ENCODE results near the gene TCERG1L. TPM values are rescaled to one million over a fixed set of nuclear protein-coding genes. Genes with fewer than 3 reads are reported as not detected.

The TCERG1L gene
- total RNA-seq, 2 donors from 2014 or later, result not detected

DNA sequence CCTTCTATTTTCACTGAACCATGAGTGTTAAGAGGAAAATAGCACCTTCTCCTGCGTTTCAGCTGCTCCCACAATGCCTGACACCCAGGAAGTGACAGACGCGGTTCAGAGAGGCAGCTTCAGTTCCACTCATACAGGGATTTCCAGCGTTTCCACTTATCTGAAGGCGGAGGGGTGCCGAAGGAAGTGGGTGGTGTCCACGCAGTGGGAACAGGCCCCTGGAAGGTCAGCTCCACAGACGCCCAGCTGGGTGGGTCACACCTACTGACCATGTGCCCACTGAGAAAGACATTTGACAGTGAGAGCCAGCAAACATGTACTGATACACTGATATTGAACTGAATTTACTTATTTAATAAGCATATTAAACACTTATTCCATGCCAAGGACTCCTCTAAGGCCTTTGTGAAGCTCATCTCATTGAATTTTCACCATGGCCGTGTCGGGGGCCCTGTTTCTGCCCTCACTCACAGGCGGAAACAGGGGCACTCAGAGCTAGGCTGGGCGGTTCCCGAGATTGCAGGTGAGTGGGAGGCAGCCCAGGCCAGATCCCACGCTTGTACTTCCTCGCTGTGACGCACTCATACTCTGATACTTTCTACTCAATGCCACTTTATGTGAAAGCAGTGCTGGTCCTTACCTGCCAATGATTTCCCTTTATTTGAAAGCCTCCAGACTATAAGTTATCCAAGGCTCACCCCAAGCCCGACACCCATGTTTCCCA lies 96.8 kb downstream of the TCERG1L start:
- TF ChIP-seq, protein P1, sequence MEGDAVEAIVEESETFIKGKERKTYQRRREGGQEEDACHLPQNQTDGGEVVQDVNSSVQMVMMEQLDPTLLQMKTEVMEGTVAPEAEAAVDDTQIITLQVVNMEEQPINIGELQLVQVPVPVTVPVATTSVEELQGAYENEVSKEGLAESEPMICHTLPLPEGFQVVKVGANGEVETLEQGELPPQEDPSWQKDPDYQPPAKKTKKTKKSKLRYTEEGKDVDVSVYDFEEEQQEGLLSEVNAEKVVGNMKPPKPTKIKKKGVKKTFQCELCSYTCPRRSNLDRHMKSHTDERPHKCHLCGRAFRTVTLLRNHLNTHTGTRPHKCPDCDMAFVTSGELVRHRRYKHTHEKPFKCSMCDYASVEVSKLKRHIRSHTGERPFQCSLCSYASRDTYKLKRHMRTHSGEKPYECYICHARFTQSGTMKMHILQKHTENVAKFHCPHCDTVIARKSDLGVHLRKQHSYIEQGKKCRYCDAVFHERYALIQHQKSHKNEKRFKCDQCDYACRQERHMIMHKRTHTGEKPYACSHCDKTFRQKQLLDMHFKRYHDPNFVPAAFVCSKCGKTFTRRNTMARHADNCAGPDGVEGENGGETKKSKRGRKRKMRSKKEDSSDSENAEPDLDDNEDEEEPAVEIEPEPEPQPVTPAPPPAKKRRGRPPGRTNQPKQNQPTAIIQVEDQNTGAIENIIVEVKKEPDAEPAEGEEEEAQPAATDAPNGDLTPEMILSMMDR (IDR thresholded peaks at IDR 0.05), result no peak
- Histone ChIP-seq H3K27me3 (replicated peaks; ENCODE audit: insufficient read depth) (no peaks in the 10 kb centered on the region), H3K4me1 (ENCODE audit: control insufficient read depth in 1 of 2, low read depth in 2 of 2) (no peaks in the 10 kb centered on the region), H3K27ac (no peak overlapping the region), H3K9me3 (no peaks in the 10 kb centered on the region), H3K4me3 (no peak overlapping the region), H3K36me3 (no peaks in the 10 kb centered on the region)
- ATAC-seq (ENCODE audit: insufficient number of reproducible peaks, low FRiP score, low read depth) (no peak), DNase-seq (ENCODE audit: low spot score) (no peak)

DNA sequence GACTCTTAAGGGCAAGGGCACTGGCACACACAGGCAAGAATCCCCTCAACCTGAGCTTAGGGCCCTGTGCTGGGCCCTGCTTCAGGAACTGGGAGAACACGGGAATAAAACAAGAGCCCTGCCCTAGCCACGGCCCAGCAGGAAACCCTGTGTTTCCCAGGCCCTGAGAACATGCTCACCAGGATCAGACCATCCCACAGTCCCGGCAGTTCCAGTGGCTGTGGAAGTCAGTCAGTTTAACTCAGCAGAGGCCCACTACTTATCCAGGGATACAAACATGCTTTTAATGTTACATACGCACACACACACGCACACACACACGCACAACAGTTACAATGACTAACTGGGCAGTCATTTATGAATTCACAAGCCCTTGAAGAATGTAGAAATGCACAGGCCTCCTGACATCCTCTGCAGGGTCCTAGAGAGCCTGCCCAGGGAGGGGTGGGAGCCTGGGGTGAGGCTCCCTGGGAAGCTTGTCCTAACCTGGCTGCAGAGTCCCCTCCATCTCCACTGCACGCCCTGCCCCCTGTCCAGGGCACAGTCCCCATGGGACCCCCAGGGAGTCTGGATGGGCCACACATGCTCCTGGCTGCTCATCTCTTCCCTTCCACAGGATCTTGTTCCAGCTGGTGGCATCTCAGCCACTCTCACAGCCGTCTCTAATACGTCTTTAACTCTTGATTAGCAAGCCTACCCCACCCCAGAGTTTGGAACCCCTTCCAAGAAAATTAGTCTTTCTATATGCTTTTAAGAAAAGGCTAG lies 97.6 kb downstream of the TCERG1L start:
- Histone ChIP-seq H3K4me1 (ENCODE audit: control insufficient read depth in 1 of 2, low read depth in 2 of 2) (no peaks in the 10 kb centered on the region), H3K4me3 (no peak overlapping the region), H3K36me3 (no peaks in the 10 kb centered on the region), H3K27ac (no peak overlapping the region), H3K27me3 (replicated peaks; ENCODE audit: insufficient read depth) (no peaks in the 10 kb centered on the region), H3K9me3 (no peaks in the 10 kb centered on the region)
- DNase-seq (ENCODE audit: low spot score) (no peak), ATAC-seq (ENCODE audit: insufficient number of reproducible peaks, low FRiP score, low read depth) (no peak)
- TF ChIP-seq, protein P1 (IDR thresholded peaks at IDR 0.05), result no peak

DNA sequence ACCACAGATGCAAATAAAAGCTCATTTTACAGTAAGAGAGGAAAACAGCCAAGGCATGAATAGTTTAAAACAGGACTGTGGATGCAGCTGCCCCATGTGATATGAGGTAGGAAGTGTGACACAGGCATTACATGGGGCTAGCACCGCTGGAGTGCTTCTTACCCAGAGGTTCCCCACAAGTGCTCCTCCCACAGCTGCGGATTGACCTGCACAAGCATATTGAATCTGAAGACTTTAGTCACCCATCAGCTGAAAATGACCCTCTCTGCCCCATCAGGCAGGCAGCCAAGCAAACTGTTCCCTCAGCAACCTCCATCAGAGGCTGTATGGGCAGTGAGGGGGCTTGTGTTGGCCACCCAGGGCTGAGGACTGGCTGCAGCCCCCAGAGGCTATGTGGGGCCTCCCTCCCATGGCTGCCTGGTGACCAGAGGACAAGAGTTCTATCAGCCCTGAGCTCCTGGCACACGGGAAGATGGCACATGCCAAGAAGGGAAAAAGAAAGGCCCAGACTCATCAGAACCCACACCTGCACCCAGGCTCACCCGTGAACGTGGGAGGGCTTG lies 98.7 kb downstream of the TCERG1L start:
- H3K36me3 ChIP-seq, result no peaks in the 10 kb centered on the region
- ATAC-seq (ENCODE audit: insufficient number of reproducible peaks, low FRiP score, low read depth) (no peak), DNase-seq (ENCODE audit: low spot score) (no peak)
- no peaks in the 10 kb centered on the region for H3K4me1 ChIP-seq (ENCODE audit: control insufficient read depth in 1 of 2, low read depth in 2 of 2)
- no peaks in the 10 kb centered on the region for H3K9me3 ChIP-seq
- no peak overlapping the region for H3K27ac ChIP-seq
- H3K27me3 ChIP-seq (replicated peaks; ENCODE audit: insufficient read depth), result no peaks in the 10 kb centered on the region
- H3K4me3 ChIP-seq, result no peak overlapping the region
- TF ChIP-seq, protein P1 (IDR thresholded peaks at IDR 0.05), result no peak

GRCh38 chr10:131211965-131212619 lies 99.4 kb downstream of the TCERG1L start:
- no peak for ATAC-seq (ENCODE audit: insufficient number of reproducible peaks, low FRiP score, low read depth)
- no peaks in the 10 kb centered on the region for H3K36me3 ChIP-seq
- DNase-seq (ENCODE audit: low spot score), result no peak
- no peaks in the 10 kb centered on the region for H3K4me1 ChIP-seq (ENCODE audit: control insufficient read depth in 1 of 2, low read depth in 2 of 2)
- TF ChIP-seq, protein P1 (IDR thresholded peaks at IDR 0.05), result no peak
- no peaks in the 10 kb centered on the region for H3K27me3 ChIP-seq (replicated peaks; ENCODE audit: insufficient read depth)
- H3K9me3 ChIP-seq, result no peaks in the 10 kb centered on the region
- H3K4me3 ChIP-seq, result no peak overlapping the region
- H3K27ac ChIP-seq, result no peak overlapping the region

DNA sequence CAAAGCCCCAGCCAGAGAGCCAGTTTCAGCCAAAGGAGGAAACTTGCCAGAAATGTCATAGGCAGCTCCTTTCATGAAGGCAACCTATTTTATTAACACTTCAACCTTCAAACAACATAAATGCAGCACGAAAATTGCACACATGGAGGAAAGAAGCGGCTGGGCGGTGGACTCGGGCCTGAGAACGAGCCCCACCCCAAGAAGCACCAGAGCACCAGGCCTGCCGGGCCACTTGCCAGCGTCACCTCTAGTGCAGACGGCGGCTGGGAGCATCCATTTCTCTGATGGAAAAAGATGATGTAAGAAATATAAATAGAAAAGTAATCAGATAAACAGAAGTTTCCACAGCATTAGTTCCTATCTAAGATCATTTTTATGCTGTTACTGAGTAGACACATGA lies 100.0 kb downstream of the TCERG1L start:
- Histone ChIP-seq H3K27me3 (replicated peaks; ENCODE audit: insufficient read depth) (no peaks in the 10 kb centered on the region), H3K27ac (no peak overlapping the region), H3K36me3 (no peaks in the 10 kb centered on the region), H3K4me1 (ENCODE audit: control insufficient read depth in 1 of 2, low read depth in 2 of 2) (no peaks in the 10 kb centered on the region), H3K4me3 (no peak overlapping the region), H3K9me3 (no peaks in the 10 kb centered on the region)
- TF ChIP-seq, protein P1 (IDR thresholded peaks at IDR 0.05), result no peak
- no peak for ATAC-seq (ENCODE audit: insufficient number of reproducible peaks, low FRiP score, low read depth)
- DNase-seq (ENCODE audit: low spot score), result no peak

All from thoracic aorta (tissue), 2 donors.